Tibial artery (tissue), 4 donors: ENCODE results near the gene TINAGL1.

Experiments
- DNase-seq, 2 donors: peaks; one replicate each; pipeline ENCODE4 v3.0.0-alpha.2; 2019
- H3K27ac ChIP-seq, 2 donors: fragments of 200-600 bp; sonication (generic) in 1 of 2; 1 replicate in 1 of 2; 2 replicates in 1 of 2; pipeline ENCODE4 v1.5.1; 2018 to 2019; ENCODE audit warnings: mild to moderate bottlenecking in 1 of 2
- H3K27me3 ChIP-seq, 2 donors: fragments of 200-600 bp; sonication (generic) in 1 of 2; one replicate each; pipeline versions ENCODE4 v1.5.1 to v1.6.0; 2016 to 2019
- H3K36me3 ChIP-seq, 3 donors: fragments of 200-600 bp; sonication (generic) in 2 of 3; one replicate each; pipeline ENCODE4 v1.5.1; 2016 to 2019; ENCODE audit warnings: mild to moderate bottlenecking in 2 of 3
- H3K4me1 ChIP-seq, 4 donors: fragments of 200-600 bp; sonication (generic) in 2 of 4; 1 replicate in 3 of 4; 2 replicates in 1 of 4; pipeline ENCODE4 v1.5.1; 2016 to 2019
- H3K4me3 ChIP-seq, 2 donors: fragments of 200-600 bp; sonication (generic) in 1 of 2; 1 replicate in 1 of 2; 2 replicates in 1 of 2; pipeline ENCODE4 v1.5.1; 2018 to 2019; ENCODE audit warnings: mild to moderate bottlenecking in 2 of 2
- H3K9me3 ChIP-seq, 3 donors: fragments of 200-600 bp; sonication (generic) in 1 of 3; one replicate each; pipeline ENCODE4 v1.5.1; 2016 to 2019
- CTCF ChIP-seq, 2 experiments: fragments of 200-600 bp in 1 of 2; fragments of 450-650 bp in 1 of 2; IDR thresholded peaks; one replicate each; pipeline ENCODE4 v1.5.1; 2017 to 2019; ENCODE audit warnings: antibody characterized with exemption in 2 of 2, mild to moderate bottlenecking in 1 of 2, moderate library complexity in 1 of 2
- intact Hi-C: fragments of 100-400 bp; cut with DNase I; formaldehyde crosslinking; loops from one replicate; pipeline ENCODE4 v1.15.0; 2023; ENCODE audit warnings: low total_unique reads

The TINAGL1 gene

GRCh38 chr1:31539329-31539728, 37.0 kb upstream of the TINAGL1 start:
- intact Hi-C loops = no loop called here
- Histone ChIP-seq H3K27ac (no peak overlapping the region), H3K27me3 (no peaks in the 10 kb centered on the region), H3K36me3 (no peaks in the 10 kb centered on the region), H3K9me3 (peaks cover 0 to 12% (median 0%) of the 10 kb centered on the region in 3 donors), H3K4me3 (no peak overlapping the region), H3K4me1 (no peaks in the 10 kb centered on the region)
- DNase-seq = no peak
- no peak for TF ChIP-seq CTCF (IDR thresholded peaks at IDR 0.05)

- DNase-seq = no peak
- Histone ChIP-seq H3K4me3 (no peak overlapping the region), H3K27me3 (no peaks in the 10 kb centered on the region), H3K36me3 (no peaks in the 10 kb centered on the region), H3K27ac (no peak overlapping the region), H3K9me3 (peaks cover 0 to 12% (median 0%) of the 10 kb centered on the region in 3 donors), H3K4me1 (no peaks in the 10 kb centered on the region)
- no peak for TF ChIP-seq CTCF (IDR thresholded peaks at IDR 0.05)
- intact Hi-C loops = loop anchor here (10.0 kb wide), 1 partner anchor 106 kb away; no protein-coding TSS in a partner anchor
These were observed 35.1 kb upstream of the TINAGL1 start for GRCh38 chr1:31541194-31541593.

DNA sequence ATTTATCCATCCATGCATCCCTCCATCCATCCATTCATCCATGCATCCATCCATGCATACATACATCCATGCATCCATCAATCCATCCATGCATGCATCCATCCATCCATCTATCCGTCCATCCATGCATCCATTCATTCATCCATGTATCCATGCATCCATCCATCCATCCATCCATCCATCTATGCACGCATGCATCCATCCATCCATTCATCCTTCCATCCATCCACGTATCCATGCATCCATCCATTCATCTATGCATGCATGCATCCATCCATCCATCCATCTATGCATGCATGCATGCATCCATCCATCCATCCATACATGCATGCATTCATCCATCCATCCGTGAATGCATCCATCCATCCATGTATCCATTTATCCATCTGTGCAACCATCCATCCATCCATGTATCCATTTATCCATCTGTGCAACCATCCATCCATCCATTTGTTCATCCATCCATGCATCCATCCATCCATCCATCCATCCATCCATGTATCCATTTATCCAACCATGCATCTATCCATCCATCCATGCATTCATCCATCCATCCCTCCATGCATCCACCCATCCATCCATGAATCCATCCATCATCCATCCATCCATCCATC, 30.3 kb upstream of the TINAGL1 start:
- Histone ChIP-seq H3K4me1 (peaks cover 0 to 16% (median 11%) of the 10 kb centered on the region in 4 donors), H3K4me3 (no peak overlapping the region)
- intact Hi-C loops = loop anchor here (10.0 kb wide), 1 partner anchor 111 kb away; no protein-coding TSS in a partner anchor

GRCh38 chr1:31548534-31548906, 27.8 kb upstream of the TINAGL1 start:
- Histone ChIP-seq H3K27me3 (peaks cover 0 to 17% of the 10 kb centered on the region in 2 donors), H3K27ac (no peak overlapping the region), H3K36me3 (no peaks in the 10 kb centered on the region), H3K9me3 (no peaks in the 10 kb centered on the region), H3K4me3 (no peak overlapping the region), H3K4me1 (peaks cover 0 to 16% (median 11%) of the 10 kb centered on the region in 4 donors)
- no peak for TF ChIP-seq CTCF (IDR thresholded peaks at IDR 0.05)
- intact Hi-C loops = loop anchor here (10.0 kb wide), 1 partner anchor 114 kb away; no protein-coding TSS in a partner anchor
- no peak for DNase-seq

More for the DNA sequence above, 30.3 kb upstream of the TINAGL1 start:
- no peak overlapping the region for H3K27ac ChIP-seq
- H3K27me3 ChIP-seq = peaks cover 0 to 17% of the 10 kb centered on the region in 2 donors
- TF ChIP-seq CTCF (IDR thresholded peaks at IDR 0.05) = no peak
- H3K9me3 ChIP-seq = peaks cover 0 to 12% (median 0%) of the 10 kb centered on the region in 3 donors
- no peak for DNase-seq
- H3K36me3 ChIP-seq = no peaks in the 10 kb centered on the region

DNA sequence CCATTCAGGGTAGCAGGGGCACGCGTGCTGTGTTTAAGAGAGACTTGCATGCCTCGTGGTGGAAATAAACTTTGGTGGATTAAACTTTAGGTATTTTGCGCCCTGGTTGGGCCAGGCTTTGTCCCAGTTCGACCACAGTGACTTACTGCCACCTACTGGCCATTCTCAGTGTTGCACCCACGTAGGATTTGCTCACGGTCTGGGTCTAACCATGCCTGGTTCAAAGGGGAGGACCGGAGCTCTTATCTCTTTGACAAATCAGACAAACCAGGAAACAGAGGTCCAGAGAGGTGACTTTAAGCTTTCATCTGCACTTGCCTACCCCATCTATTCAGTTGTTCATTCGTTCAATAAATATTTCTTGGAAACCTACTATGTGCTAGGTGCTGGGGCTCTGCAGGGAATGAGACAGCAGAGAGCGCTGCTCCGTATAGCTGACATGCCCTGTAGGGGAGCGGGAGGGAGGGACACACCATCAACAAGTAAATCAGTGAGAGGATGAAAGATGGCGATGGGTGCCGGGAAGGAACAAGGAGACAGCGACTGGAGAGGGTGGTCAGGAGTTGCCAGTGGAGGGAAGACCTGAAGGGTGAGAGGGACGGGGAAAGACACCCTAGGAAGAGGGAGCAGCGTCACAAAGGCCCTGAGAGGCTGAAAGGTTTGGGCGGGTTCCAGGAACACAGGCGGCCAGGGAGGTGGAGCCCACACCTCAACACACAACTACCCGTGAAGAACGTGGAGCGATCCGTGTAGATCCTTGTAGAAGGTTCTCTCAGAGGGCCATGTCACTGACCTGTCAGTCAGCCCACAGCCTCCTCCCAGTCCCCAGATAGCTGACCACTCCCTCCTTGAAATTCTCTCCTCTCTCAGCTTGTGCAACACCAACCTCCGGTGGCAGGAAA, 27.2 kb upstream of the TINAGL1 start:
- TF ChIP-seq CTCF (IDR thresholded peaks at IDR 0.05) = peak; percentile 91 to 93
- peaks cover 0 to 16% (median 11%) of the 10 kb centered on the region in 4 donors for H3K4me1 ChIP-seq
- no peaks in the 10 kb centered on the region for H3K9me3 ChIP-seq
- intact Hi-C loops = loop anchor here (10.0 kb wide), 1 partner anchor 114 kb away; no protein-coding TSS in a partner anchor
- DNase-seq = peak; percentile 88
- H3K27me3 ChIP-seq = peaks cover 0 to 17% of the 10 kb centered on the region in 2 donors
- no peak overlapping the region for H3K27ac ChIP-seq
- peak overlapping the region in 1 of 2 donors; percentile 6 for H3K4me3 ChIP-seq
- no peaks in the 10 kb centered on the region for H3K36me3 ChIP-seq
